ENCODE results near the gene ZCRB1.
"Not testable (repeated sequence)": the region's sequence is repeated elsewhere in the genome, so short reads cannot be mapped to it uniquely, and the experiment has no call there.

ZCRB1 gene

DNA sequence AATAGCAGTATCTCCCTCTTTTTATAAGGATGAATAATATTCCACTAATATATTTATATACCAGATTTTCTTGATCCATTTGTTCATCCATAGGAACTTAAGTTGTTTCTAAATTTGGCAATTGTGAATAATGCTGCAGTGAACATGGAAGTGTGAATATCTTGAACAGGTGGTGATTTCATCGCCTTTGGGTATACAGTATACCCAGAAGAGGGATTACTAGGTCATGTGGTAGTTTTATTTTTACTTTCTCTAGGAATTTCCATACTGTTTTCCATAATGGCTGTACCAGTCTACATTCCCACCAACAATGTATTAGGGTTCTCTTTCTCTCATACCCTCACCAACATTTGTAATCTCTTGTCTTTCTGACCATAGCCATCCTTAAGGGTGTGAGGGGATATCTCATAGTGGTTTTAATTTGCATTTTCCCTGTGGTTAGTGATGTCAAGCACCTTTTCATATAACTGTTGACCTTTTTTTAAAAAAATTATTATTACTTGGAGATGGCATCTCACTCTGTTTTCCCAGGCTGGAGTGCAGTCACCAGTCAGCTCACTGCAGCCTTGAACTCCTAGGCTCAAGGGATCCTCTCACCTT, 20.6 kb upstream of the ZCRB1 start:
- TF ChIP-seq ZNF274 (IDR thresholded peaks at IDR 0.05; ENCODE audit: low read depth, low read length): no peak
- H3K4me3 ChIP-seq (ENCODE audit: low read length): no peak overlapping the region

DNA sequence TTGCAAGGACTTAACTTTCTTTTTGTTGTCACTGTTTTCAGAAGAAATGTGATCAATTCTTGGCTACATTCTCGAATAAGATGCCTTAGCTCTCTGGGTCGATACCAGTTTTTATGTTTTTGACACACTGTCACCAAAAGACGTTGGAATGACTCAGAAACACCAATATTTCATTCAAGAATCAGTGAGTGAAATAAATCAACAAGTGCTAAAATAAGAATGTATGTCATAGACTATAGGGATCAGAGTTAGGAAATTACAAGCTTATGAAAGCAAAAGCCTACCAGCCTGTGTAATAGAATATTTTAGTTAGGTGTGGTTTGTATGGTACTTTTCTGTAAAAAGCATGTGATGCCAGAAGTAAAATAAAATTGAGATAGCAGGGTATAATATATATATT, 17.8 kb upstream of the ZCRB1 start:
- no peak overlapping the region for H3K4me3 ChIP-seq (ENCODE audit: low read length)
- TF ChIP-seq ZNF274 (IDR thresholded peaks at IDR 0.05; ENCODE audit: low read depth, low read length): no peak

GRCh38 chr12:42342028-42342427, 16.1 kb upstream of the ZCRB1 start:
- TF ChIP-seq ZNF274 (IDR thresholded peaks at IDR 0.05; ENCODE audit: low read depth, low read length): no peak
- no peak overlapping the region for H3K4me3 ChIP-seq (ENCODE audit: low read length)

GRCh38 chr12:42338280-42338679, 12.4 kb upstream of the ZCRB1 start:
- no peak for TF ChIP-seq ZNF274 (IDR thresholded peaks at IDR 0.05; ENCODE audit: low read depth, low read length)
- H3K4me3 ChIP-seq (ENCODE audit: low read length): no peak overlapping the region

GRCh38 chr12:42336286-42336685, 10.4 kb upstream of the ZCRB1 start:
- no peak overlapping the region for H3K4me3 ChIP-seq (ENCODE audit: low read length)
- no peak for TF ChIP-seq ZNF274 (IDR thresholded peaks at IDR 0.05; ENCODE audit: low read depth, low read length)

- TF ChIP-seq ZNF274 (IDR thresholded peaks at IDR 0.05; ENCODE audit: low read depth, low read length): no peak
Measured at GRCh38 chr12:42332301-42333285, 6.7 kb upstream of the ZCRB1 start.

GRCh38 chr12:42330097-42330496, 4.2 kb upstream of the ZCRB1 start:
- H3K4me3 ChIP-seq (ENCODE audit: low read length): not testable (repeated sequence)

More at GRCh38 chr12:42332301-42333285, 6.7 kb upstream of the ZCRB1 start:
- H3K4me3 ChIP-seq (ENCODE audit: low read length): no peak overlapping the region

- peak overlapping the region; percentile 99 for H3K4me3 ChIP-seq (ENCODE audit: low read length)
- no peak for TF ChIP-seq ZNF274 (IDR thresholded peaks at IDR 0.05; ENCODE audit: low read depth, low read length)
Measured at GRCh38 chr12:42327227-42327590, 1.3 kb upstream of the ZCRB1 start.

DNA sequence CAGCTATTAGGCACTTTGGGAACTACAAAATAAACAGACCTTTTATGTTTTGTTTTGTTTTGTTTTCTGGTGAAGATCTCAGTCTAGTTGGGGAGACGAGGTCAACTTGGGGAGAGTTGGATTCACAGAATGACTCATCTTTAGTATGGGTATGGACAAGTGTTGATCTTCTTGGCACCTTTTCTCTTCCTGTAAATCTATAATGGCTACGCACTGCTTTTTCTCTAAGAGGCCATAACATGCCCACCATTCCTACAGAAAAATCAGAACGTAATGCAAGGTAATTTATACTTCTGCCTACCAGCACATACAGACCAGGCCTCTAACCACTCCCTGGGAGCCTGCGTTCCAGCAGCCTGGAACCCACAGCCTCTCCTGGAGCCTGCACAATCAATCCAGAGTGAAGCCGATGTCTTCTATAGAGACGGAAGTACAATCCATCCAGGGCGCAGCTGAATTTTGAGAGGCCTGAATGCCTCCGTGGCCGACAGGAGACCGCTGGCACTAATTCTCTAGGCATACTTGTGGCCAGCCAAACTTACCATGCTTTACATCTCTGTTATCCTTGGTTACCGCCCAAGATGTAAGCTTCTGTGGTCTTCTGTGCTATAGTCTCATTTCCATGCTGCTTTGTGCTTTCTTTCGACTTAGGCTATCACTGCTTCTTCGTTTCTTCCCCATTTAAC, 790 bp upstream of the ZCRB1 start:
- H3K4me3 ChIP-seq (ENCODE audit: low read length): peak overlapping the region; percentile 99
- no peak for TF ChIP-seq ZNF274 (IDR thresholded peaks at IDR 0.05; ENCODE audit: low read depth, low read length)

GRCh38 chr12:42325326-42325652, 605 bp downstream of the ZCRB1 start:
- peak overlapping the region; percentile 99 for H3K4me3 ChIP-seq (ENCODE audit: low read length)
- TF ChIP-seq ZNF274 (IDR thresholded peaks at IDR 0.05; ENCODE audit: low read depth, low read length): no peak

GRCh38 chr12:42323856-42324255, 2.0 kb downstream of the ZCRB1 start:
- no peak overlapping the region for H3K4me3 ChIP-seq (ENCODE audit: low read length)
- no peak for TF ChIP-seq ZNF274 (IDR thresholded peaks at IDR 0.05; ENCODE audit: low read depth, low read length)

DNA sequence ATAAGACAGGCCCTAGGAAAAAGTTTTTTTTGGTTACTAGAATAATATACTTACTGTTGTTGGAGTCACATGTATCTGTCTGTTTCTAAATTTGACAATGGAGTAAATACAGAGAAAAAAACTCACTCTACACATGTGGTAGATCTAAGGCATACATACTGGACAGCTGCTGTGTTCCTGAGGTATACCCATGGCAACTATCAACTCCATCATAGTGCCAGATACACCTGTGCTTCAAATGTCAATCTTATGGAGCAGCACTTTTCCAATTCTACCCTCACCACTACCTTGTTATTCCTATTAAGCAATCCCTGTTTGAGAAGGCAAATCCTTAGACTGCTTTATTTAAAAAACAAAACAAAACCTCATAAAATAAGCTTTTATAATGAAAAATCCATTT, 3.3 kb downstream of the ZCRB1 start:
- TF ChIP-seq ZNF274 (IDR thresholded peaks at IDR 0.05; ENCODE audit: low read depth, low read length): no peak
- no peak overlapping the region for H3K4me3 ChIP-seq (ENCODE audit: low read length)

GRCh38 chr12:42320796-42321195, 5.1 kb downstream of the ZCRB1 start:
- TF ChIP-seq ZNF274 (IDR thresholded peaks at IDR 0.05; ENCODE audit: low read depth, low read length): no peak

GRCh38 chr12:42315108-42315507, 10.8 kb downstream of the ZCRB1 start:
- TF ChIP-seq ZNF274 (IDR thresholded peaks at IDR 0.05; ENCODE audit: low read depth, low read length): no peak
- H3K4me3 ChIP-seq (ENCODE audit: low read length): no peak overlapping the region

More at GRCh38 chr12:42320796-42321195, 5.1 kb downstream of the ZCRB1 start:
- H3K4me3 ChIP-seq (ENCODE audit: low read length): no peak overlapping the region

GRCh38 chr12:42309996-42310395, 15.9 kb downstream of the ZCRB1 start:
- no peak overlapping the region for H3K4me3 ChIP-seq (ENCODE audit: low read length)
- no peak for TF ChIP-seq ZNF274 (IDR thresholded peaks at IDR 0.05; ENCODE audit: low read depth, low read length)
